HEK293T (cell line): Measurements from ENCODE around the gene TAF6.

ENCODE experiments used
- BHLHE40 ChIP-seq: fragments of 450-650 bp; IDR thresholded peaks from 2 replicates; pipeline ENCODE4 v1.6.1; 2016; ENCODE audit warnings: mild to moderate bottlenecking, moderate library complexity, borderline replicate concordance
- FOXK2 ChIP-seq: fragments of 450-650 bp; IDR thresholded peaks from 2 replicates; pipeline ENCODE4 v1.6.1; 2016; ENCODE audit warnings: mild to moderate bottlenecking
- FOXM1 ChIP-seq: fragments of 450-650 bp; IDR thresholded peaks from 2 replicates; pipeline ENCODE4 v1.6.1; 2017; ENCODE audit warnings: mild to moderate bottlenecking, borderline replicate concordance
- SUZ12 ChIP-seq: fragments of 450-650 bp; IDR thresholded peaks from 2 replicates; pipeline ENCODE4 v1.6.1; 2016; ENCODE audit warnings: mild to moderate bottlenecking
- TARDBP ChIP-seq: fragments of 450-650 bp; IDR thresholded peaks from 2 replicates; pipeline ENCODE4 v1.6.1; 2016
- ZNF384 ChIP-seq: fragments of 450-650 bp; IDR thresholded peaks from 2 replicates; pipeline ENCODE4 v1.6.1; 2016

- TF ChIP-seq TARDBP (no peak), ZNF384 (no peak), BHLHE40 (no peak), SUZ12 (no peak), FOXM1 (no peak), FOXK2 (no peak)
Observed at GRCh38 chr7:100142461-100142860, 23.3 kb upstream of the TAF6 start.
